GM19043 (cell line): Measurements from ENCODE around the gene TRIM2.

Experiments used
- ATAC-seq: cut with Tn5 transposase; IDR thresholded peaks from one replicate; pipeline ENCODE4 v1.9.1; 2021; ENCODE audit warnings: low read depth; ENCODE audit not compliant: unreplicated experiment

Gene TRIM2

DNA sequence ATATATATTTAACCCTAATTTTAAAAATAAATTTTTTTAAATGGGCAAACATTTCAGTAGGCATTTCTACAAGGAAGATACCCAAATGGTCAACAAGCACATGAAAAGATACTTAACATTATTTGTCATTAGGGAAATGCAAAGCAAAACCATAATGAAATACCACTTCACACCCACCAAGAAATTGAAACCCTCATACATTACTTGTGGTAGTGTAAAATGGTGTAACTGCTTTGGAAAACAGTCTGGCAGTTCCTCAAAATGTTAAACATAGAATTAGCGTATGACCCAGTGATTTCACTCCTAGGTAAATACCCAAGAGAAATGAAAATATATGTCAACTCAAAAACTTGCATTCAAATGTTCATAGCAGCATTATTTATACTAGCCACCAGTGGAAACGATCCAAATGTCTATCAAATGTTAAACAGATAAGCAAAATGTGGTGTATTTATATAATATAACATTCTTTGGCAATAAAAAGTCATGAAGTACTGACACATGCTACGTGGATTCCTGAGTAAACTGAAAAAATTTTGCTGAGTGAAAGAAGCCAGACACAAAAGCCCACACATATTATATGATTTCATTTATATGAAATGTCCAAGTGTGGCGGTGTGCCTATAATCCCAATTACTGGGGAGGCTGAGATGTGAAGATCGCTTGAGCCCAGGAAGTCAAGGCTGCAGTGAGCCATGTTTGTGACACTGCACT is 16.6 kb downstream of the TRIM2 start:
- ATAC-seq: no peak

GRCh38 chr4:153221783-153222706 is 17.8 kb downstream of the TRIM2 start:
- peak; percentile 30 for ATAC-seq

- ATAC-seq: peak; percentile 48
Measured at GRCh38 chr4:153222707-153223426, 18.6 kb downstream of the TRIM2 start.

DNA sequence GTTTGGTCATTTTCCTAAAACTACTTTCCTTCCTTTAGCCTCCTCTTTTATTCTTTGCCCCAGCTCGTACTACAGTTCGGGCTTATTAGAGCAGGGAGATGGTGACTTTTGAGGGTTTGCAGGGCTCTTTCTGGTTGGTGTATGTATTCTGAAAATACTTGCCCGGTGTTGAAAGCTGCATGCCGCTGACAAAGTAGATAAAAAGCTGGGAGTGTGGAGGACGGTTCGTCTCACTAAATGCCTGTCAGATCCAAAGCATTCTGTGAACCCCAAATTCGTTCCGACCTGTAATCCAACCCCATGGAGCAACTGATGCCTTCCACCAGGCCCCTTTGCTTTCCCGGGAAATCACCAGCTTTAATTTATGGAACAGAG is 19.2 kb downstream of the TRIM2 start:
- ATAC-seq: peak; percentile 26

DNA sequence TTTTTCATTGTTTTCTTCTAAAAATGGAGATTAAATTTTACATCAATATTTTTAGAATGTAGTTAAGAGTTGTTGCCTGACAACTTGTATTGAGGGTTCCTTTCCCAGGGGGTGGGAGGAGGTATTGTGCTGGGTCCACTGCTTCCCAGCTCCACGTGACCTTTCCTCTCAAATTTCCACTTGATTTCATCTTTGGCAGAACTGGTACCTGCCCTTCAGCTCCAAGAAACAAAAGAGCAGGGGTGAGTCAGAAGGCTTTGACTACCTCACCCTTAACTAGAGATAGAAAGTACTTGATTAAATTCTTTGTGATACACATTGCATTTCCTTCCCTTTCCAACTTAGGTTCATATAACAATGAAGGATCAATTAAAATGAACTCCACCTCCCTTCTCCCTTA is 19.7 kb downstream of the TRIM2 start:
- ATAC-seq: no peak

GRCh38 chr4:153224474-153224873 is 20.2 kb downstream of the TRIM2 start:
- no peak for ATAC-seq

- ATAC-seq: no peak
Measured at GRCh38 chr4:153227469-153228075, 23.3 kb downstream of the TRIM2 start.

DNA sequence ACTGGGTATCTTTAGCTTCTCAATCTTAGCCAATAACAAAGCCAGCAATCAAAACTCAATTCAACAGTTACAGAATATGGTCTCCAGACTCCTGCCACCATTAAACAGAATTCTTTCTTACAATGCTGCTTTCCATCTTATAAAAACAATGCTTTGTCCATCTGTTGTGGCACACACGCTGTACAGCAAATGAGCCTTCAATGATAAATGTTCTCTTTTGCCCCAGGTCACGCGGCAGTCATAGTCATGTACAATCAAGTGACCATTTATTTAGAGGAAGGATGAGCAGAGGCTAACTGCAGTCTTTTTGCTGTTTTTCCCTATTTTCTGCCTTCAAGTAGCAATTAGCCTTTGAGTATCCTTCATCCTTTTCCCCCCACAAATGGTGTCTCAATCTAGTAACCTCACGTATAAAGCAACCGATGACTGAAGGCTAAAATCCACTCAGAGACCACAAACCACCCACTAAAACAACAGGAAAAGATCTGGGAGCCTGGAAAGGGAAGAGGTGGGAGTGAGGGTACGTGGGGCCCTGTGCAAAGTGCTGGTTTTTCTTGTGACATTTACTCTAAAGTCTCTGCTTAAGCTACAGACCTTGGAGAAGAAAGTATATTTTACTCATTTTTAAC is 24.4 kb downstream of the TRIM2 start:
- no peak for ATAC-seq

- no peak for ATAC-seq
Measured at GRCh38 chr4:153229545-153229944, 25.3 kb downstream of the TRIM2 start.

GRCh38 chr4:153232768-153233167 is 28.5 kb downstream of the TRIM2 start:
- no peak for ATAC-seq

- no peak for ATAC-seq
Measured at GRCh38 chr4:153233761-153234371, 29.6 kb downstream of the TRIM2 start.

GRCh38 chr4:153234885-153235284 is 30.6 kb downstream of the TRIM2 start:
- ATAC-seq: no peak

- no peak for ATAC-seq
Measured at GRCh38 chr4:153238135-153238919, 34.1 kb downstream of the TRIM2 start.

- no peak for ATAC-seq
Measured at GRCh38 chr4:153239409-153239808, 35.2 kb downstream of the TRIM2 start.

DNA sequence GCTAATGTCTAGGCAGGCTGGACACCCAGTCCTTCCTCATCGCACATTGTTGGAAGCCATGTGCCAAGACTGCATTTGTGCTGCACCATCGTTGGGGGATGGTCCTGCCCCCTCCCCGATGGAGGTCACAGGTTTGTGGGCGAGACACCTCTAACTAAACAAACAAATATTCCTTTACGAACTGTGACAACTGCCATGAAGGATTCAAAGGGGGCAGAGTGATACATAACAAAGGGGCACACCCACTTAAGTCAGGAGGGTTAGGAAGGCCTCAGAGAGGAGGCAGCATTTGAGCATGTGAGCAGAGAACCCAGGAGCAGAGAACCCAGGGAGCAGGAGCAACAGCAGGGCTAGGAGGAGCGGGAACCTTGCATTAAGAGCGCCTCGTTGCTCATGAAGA is 37.1 kb downstream of the TRIM2 start:
- no peak for ATAC-seq

DNA sequence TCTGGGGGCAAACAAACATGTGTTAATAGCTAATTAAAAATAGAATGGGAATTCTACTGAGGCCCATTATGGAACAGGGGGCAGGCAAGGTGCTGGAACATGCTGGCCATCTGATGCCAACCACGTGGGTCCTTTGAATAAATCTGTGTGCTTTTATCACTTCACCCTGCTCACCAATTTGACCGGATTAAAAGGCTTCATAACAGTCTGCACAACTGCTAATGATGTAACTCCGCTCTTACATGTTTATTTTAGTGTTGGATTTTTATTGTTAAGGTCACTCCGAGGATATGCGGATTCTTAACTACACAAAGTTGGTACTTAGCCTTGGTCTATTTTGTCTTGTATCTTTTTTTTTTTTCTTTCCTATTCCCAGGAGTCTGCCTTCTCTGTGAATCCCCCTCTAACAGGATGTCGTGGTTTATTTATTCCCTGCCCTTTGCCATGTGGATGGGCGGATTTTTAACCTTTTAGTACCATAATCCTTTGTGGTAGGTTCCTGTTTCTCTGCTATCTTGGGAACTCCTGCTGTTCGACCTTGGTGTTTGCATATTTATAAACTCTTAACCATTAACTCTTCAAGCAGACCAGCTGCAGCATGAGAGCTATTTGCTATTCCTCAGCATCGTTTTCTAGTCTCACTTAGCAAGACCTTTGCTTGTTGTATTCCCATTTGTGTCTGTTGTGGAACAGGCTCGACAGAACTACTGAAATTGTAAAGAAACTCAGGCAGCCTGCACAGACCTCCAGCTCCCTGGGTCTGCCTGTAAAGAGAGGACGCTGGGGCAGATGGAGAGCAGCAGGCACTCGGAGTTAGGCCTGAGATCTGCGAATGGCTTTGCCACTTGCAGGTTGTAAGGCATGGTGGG is 38.0 kb downstream of the TRIM2 start:
- ATAC-seq: peak; percentile 85

- ATAC-seq: peak; percentile 12
Measured at GRCh38 chr4:153242839-153243324, 38.6 kb downstream of the TRIM2 start.

- ATAC-seq: no peak
Measured at GRCh38 chr4:153243468-153243867, 39.2 kb downstream of the TRIM2 start.
